ENCODE data around the gene KCNN1.

DNA sequence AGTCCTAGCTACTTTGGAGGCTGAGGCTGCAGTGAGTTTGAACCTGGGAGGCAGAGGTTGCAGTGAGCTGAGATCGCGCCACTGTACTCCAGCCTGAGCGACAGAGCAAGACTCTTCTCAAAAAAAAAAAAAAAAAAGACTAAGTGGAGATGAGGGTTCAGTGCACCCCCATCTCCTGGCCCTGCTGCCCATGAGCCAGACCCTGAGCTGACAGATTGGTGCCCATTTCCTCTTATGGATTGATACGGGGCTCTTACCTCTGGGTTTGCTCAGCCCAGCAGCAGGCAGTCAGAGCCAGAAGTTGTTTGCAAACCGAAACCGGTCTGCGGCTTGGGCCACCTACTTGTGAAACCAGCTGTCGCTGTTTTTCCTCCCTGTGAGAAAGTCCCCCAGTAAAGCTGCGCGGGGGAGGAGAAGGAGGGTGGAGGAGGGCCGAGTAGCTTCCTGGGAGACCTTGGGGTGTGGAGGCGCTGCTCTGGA, 78.0 kb downstream of the KCNN1 start:
- TF ChIP-seq, protein P1, sequence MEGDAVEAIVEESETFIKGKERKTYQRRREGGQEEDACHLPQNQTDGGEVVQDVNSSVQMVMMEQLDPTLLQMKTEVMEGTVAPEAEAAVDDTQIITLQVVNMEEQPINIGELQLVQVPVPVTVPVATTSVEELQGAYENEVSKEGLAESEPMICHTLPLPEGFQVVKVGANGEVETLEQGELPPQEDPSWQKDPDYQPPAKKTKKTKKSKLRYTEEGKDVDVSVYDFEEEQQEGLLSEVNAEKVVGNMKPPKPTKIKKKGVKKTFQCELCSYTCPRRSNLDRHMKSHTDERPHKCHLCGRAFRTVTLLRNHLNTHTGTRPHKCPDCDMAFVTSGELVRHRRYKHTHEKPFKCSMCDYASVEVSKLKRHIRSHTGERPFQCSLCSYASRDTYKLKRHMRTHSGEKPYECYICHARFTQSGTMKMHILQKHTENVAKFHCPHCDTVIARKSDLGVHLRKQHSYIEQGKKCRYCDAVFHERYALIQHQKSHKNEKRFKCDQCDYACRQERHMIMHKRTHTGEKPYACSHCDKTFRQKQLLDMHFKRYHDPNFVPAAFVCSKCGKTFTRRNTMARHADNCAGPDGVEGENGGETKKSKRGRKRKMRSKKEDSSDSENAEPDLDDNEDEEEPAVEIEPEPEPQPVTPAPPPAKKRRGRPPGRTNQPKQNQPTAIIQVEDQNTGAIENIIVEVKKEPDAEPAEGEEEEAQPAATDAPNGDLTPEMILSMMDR (CRISPR knock-in tag; IDR thresholded peaks at IDR 0.05), result no peak
- TF ChIP-seq FOXP1 (IDR thresholded peaks at IDR 0.05), result no peak
- no peak for TF ChIP-seq FOXP1 (CRISPR knock-in tag; IDR thresholded peaks at IDR 0.05)
- TF ChIP-seq ZNF317 (CRISPR knock-in tag; IDR thresholded peaks at IDR 0.05), result no peak
- TF ChIP-seq ZNF530 (CRISPR knock-in tag; IDR thresholded peaks at IDR 0.05; ENCODE audit: low read depth), result no peak
- TF ChIP-seq, protein P2, sequence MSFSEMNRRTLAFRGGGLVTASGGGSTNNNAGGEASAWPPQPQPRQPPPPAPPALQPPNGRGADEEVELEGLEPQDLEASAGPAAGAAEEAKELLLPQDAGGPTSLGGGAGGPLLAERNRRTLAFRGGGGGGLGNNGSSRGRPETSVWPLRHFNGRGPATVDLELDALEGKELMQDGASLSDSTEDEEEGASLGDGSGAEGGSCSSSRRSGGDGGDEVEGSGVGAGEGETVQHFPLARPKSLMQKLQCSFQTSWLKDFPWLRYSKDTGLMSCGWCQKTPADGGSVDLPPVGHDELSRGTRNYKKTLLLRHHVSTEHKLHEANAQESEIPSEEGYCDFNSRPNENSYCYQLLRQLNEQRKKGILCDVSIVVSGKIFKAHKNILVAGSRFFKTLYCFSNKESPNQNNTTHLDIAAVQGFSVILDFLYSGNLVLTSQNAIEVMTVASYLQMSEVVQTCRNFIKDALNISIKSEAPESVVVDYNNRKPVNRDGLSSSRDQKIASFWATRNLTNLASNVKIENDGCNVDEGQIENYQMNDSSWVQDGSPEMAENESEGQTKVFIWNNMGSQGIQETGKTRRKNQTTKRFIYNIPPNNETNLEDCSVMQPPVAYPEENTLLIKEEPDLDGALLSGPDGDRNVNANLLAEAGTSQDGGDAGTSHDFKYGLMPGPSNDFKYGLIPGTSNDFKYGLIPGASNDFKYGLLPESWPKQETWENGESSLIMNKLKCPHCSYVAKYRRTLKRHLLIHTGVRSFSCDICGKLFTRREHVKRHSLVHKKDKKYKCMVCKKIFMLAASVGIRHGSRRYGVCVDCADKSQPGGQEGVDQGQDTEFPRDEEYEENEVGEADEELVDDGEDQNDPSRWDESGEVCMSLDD (CRISPR knock-in tag; IDR thresholded peaks at IDR 0.05; ENCODE audit: borderline replicate concordance), result no peak
- TF ChIP-seq POLR2G (IDR thresholded peaks at IDR 0.05; ENCODE audit: low read depth, low read length), result no peak
- no peak for TF ChIP-seq HOXD1 (CRISPR knock-in tag; IDR thresholded peaks at IDR 0.05)
- no peak for TF ChIP-seq ZNF331 (CRISPR knock-in tag; IDR thresholded peaks at IDR 0.05)
- TF ChIP-seq, protein P3, sequence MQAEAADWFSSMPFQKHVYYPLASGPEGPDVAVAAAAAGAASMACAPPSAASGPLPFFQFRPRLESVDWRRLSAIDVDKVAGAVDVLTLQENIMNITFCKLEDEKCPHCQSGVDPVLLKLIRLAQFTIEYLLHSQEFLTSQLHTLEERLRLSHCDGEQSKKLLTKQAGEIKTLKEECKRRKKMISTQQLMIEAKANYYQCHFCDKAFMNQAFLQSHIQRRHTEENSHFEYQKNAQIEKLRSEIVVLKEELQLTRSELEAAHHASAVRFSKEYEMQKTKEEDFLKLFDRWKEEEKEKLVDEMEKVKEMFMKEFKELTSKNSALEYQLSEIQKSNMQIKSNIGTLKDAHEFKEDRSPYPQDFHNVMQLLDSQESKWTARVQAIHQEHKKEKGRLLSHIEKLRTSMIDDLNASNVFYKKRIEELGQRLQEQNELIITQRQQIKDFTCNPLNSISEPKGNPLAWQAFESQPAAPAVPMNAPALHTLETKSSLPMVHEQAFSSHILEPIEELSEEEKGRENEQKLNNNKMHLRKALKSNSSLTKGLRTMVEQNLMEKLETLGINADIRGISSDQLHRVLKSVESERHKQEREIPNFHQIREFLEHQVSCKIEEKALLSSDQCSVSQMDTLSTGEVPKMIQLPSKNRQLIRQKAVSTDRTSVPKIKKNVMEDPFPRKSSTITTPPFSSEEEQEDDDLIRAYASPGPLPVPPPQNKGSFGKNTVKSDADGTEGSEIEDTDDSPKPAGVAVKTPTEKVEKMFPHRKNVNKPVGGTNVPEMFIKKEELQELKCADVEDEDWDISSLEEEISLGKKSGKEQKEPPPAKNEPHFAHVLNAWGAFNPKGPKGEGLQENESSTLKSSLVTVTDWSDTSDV (CRISPR knock-in tag; IDR thresholded peaks at IDR 0.05), result no peak
- TF ChIP-seq AKAP8 (CRISPR knock-in tag; IDR thresholded peaks at IDR 0.05), result no peak
- no peak for TF ChIP-seq THYN1 (CRISPR knock-in tag; IDR thresholded peaks at IDR 0.05; ENCODE audit: borderline replicate concordance, low read depth)
